ENCODE results near the gene FLVCR2.

The FLVCR2 gene

DNA sequence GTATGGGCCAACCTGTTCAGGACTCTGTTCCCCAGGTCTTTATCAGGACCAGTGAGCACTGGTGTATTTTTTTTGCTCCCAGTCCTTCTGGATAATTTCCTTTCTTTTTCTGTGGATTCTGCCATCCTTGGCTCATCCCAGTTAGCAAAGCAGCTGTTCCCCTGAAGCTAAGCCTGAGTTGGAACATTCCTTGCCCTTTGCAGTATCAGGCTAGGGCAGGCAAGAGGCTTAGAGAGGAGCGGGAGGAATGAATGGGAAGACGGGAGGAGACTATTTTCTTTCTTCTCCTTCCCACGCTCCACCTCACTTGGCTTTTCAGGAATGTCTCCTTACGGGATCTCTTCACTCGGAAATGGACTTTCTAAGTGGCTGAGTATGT is 53.0 kb downstream of the FLVCR2 start:
- TF ChIP-seq, protein P1, sequence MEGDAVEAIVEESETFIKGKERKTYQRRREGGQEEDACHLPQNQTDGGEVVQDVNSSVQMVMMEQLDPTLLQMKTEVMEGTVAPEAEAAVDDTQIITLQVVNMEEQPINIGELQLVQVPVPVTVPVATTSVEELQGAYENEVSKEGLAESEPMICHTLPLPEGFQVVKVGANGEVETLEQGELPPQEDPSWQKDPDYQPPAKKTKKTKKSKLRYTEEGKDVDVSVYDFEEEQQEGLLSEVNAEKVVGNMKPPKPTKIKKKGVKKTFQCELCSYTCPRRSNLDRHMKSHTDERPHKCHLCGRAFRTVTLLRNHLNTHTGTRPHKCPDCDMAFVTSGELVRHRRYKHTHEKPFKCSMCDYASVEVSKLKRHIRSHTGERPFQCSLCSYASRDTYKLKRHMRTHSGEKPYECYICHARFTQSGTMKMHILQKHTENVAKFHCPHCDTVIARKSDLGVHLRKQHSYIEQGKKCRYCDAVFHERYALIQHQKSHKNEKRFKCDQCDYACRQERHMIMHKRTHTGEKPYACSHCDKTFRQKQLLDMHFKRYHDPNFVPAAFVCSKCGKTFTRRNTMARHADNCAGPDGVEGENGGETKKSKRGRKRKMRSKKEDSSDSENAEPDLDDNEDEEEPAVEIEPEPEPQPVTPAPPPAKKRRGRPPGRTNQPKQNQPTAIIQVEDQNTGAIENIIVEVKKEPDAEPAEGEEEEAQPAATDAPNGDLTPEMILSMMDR (IDR thresholded peaks at IDR 0.05; ENCODE audit: poor library complexity, severe bottlenecking) = no peak
- Histone ChIP-seq H3K9me3 (ENCODE audit: severe bottlenecking) (no peaks in the 10 kb centered on the region), H3K4me1 (ENCODE audit: insufficient read depth, poor library complexity, severe bottlenecking) (no peaks in the 10 kb centered on the region), H3K36me3 (ENCODE audit: low read depth) (no peaks in the 10 kb centered on the region), H3K27ac (ENCODE audit: poor library complexity, severe bottlenecking) (no peak overlapping the region), H3K4me3 (ENCODE audit: severe bottlenecking) (no peak overlapping the region), H3K27me3 (ENCODE audit: insufficient read depth, poor library complexity, severe bottlenecking) (no peaks in the 10 kb centered on the region)
- ATAC-seq (ENCODE audit: low read depth) (no peak), DNase-seq (ENCODE audit: low spot score) (no peak)

DNA sequence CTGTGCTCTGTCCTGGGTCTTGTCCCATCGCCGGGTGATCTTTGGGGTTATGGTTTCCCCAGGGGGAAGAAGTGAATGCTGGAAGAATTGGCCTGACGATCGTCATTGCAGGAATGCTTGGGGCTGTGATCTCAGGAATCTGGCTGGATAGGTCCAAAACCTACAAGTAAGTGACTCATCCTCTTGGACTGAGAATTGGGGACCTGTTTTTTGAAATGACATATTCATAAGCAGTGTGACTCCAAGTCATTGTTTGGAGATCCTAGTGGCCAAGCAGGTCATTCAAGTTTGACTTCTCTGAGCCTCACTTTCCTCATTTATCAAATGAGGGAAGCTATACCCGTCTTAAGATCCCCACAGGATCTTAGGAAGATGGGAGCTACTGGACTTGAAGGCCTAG is 56.4 kb downstream of the FLVCR2 start:
- DNase-seq (ENCODE audit: low spot score) = no peak

DNA sequence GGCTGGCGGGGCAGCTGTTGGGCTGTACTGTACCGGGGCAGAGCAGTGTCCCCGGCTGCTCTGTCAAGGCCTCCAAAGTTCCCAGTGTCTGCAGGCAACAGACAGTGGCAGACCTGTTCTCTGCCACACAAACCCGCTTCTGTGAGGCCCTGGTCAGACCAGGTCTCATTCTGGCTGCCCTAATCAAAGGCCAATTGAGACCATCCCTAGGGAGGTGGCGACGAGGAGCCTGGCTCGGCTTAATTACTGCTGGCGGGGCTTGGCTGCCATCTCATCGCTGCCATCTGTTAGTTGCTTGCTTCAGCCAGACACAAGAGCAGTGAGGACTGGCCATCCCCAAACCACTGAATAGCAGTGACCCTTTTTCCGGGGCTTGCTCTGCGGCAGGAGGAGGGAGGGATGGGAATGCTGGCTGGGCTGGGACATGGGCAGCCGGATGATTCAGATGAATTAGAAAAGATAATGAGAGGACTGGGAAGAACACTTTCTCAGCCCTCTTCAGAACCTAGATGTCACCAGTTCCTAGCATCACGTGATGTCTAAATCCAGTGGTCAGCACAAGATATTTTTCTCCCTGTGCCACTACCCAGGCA is 57.8 kb downstream of the FLVCR2 start:
- Histone ChIP-seq H3K9me3 (ENCODE audit: severe bottlenecking) (no peaks in the 10 kb centered on the region), H3K27me3 (ENCODE audit: insufficient read depth, poor library complexity, severe bottlenecking) (no peaks in the 10 kb centered on the region), H3K27ac (ENCODE audit: poor library complexity, severe bottlenecking) (no peak overlapping the region), H3K4me1 (ENCODE audit: insufficient read depth, poor library complexity, severe bottlenecking) (no peaks in the 10 kb centered on the region), H3K4me3 (ENCODE audit: severe bottlenecking) (no peak overlapping the region), H3K36me3 (ENCODE audit: low read depth) (no peaks in the 10 kb centered on the region)
- TF ChIP-seq, protein P1 (IDR thresholded peaks at IDR 0.05; ENCODE audit: poor library complexity, severe bottlenecking) = no peak
- DNase-seq (ENCODE audit: low spot score) (no peak), ATAC-seq (ENCODE audit: low read depth) (no peak)

More for the DNA sequence above, 56.4 kb downstream of the FLVCR2 start:
- Histone ChIP-seq H3K4me1 (ENCODE audit: insufficient read depth, poor library complexity, severe bottlenecking) (no peaks in the 10 kb centered on the region), H3K4me3 (ENCODE audit: severe bottlenecking) (no peak overlapping the region), H3K36me3 (ENCODE audit: low read depth) (no peaks in the 10 kb centered on the region), H3K27me3 (ENCODE audit: insufficient read depth, poor library complexity, severe bottlenecking) (no peaks in the 10 kb centered on the region), H3K27ac (ENCODE audit: poor library complexity, severe bottlenecking) (no peak overlapping the region), H3K9me3 (ENCODE audit: severe bottlenecking) (no peaks in the 10 kb centered on the region)
- TF ChIP-seq, protein P1 (IDR thresholded peaks at IDR 0.05; ENCODE audit: poor library complexity, severe bottlenecking) = no peak
- no peak for ATAC-seq (ENCODE audit: low read depth)

DNA sequence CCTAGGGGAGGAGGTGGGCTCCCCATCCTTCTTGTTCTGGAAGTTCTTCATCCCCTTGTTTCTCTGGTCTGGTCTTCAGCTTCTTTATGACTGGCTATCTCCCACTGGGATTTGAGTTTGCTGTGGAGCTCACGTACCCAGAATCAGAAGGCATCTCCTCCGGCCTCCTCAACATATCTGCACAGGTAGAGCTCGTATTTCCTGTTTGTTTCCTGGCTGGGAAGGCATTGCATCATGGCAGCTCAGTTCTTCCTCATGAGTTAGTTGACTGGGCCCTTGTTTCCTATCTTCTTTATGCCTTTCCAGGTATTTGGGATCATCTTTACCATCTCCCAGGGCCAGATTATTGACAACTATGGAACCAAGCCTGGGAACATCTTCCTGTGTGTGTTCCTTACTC is 62.5 kb downstream of the FLVCR2 start:
- Histone ChIP-seq H3K27ac (ENCODE audit: poor library complexity, severe bottlenecking) (no peak overlapping the region), H3K27me3 (ENCODE audit: insufficient read depth, poor library complexity, severe bottlenecking) (no peaks in the 10 kb centered on the region), H3K4me3 (ENCODE audit: severe bottlenecking) (no peak overlapping the region), H3K9me3 (ENCODE audit: severe bottlenecking) (no peaks in the 10 kb centered on the region), H3K36me3 (ENCODE audit: low read depth) (no peaks in the 10 kb centered on the region), H3K4me1 (ENCODE audit: insufficient read depth, poor library complexity, severe bottlenecking) (peaks cover 1% of the 10 kb centered on the region)
- DNase-seq (ENCODE audit: low spot score) (no peak), ATAC-seq (ENCODE audit: low read depth) (no peak)
- TF ChIP-seq, protein P1 (IDR thresholded peaks at IDR 0.05; ENCODE audit: poor library complexity, severe bottlenecking) = no peak

DNA sequence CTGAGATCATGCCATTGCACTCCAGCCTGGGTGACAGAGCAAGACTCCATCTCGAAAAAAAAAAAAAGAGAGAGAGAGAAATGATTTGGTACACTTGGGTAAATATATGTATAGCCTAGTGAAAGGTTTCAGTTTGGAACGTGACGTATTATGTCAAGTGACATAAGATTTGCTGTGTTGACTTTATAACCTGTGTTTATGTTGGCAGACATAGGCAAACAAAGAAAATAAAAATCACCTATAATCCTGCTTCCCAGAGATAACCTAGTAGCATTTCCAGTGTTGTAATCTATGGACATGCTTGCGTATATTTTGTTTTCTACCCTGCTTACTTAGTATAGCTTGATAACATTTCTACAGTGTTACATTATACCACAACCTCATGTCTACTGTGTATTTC is 65.6 kb downstream of the FLVCR2 start:
- no peak overlapping the region for H3K4me3 ChIP-seq (ENCODE audit: severe bottlenecking)
- H3K4me1 ChIP-seq (ENCODE audit: insufficient read depth, poor library complexity, severe bottlenecking) = peaks cover 21% of the 10 kb centered on the region
- H3K9me3 ChIP-seq (ENCODE audit: severe bottlenecking) = no peaks in the 10 kb centered on the region
- no peak overlapping the region for H3K27ac ChIP-seq (ENCODE audit: poor library complexity, severe bottlenecking)
- no peak for DNase-seq (ENCODE audit: low spot score)
- TF ChIP-seq, protein P1 (IDR thresholded peaks at IDR 0.05; ENCODE audit: poor library complexity, severe bottlenecking) = no peak
- ATAC-seq (ENCODE audit: low read depth) = no peak
- H3K36me3 ChIP-seq (ENCODE audit: low read depth) = peaks cover under 1% of the 10 kb centered on the region; the same call in 1 of the 2 replicates
- H3K27me3 ChIP-seq (ENCODE audit: insufficient read depth, poor library complexity, severe bottlenecking) = no peaks in the 10 kb centered on the region

All from RWPE2 (cell line).